ENCODE measurements around the gene PXN. TPM values are rescaled to one million over a fixed set of nuclear protein-coding genes. Genes with fewer than 3 reads are reported as not detected.
A peak's percentile ranks its signal among the peaks of the same experiment; 100 is the strongest.

PXN gene
- total and polyA plus RNA-seq, 2 experiments from 2014 or later, result 38.4 to 76.0 TPM

GRCh38 chr12:120199595-120200306 lies 65.8 kb downstream of the PXN start:
- peak overlapping the region; percentile 96 for H3K27ac ChIP-seq (ENCODE audit: low read depth)
- H3K36me3 Mint-ChIP-seq (ENCODE audit: low read depth), result peaks cover 77% of the 10 kb centered on the region
- peaks cover 57% of the 10 kb centered on the region for H3F3A ChIP-seq (replicated peaks; ENCODE audit: low read depth)
- no peak overlapping the region for H2AFZ ChIP-seq
- peak overlapping the region; percentile 99 for H3K4me3 ChIP-seq
- peaks cover 31% of the 10 kb centered on the region for H3K4me1 Mint-ChIP-seq
- DNase-seq (ENCODE audit: low spot score) (no peak), ATAC-seq (no peak)
- H3K9me2 ChIP-seq (ENCODE audit: insufficient read depth), result no peaks in the 10 kb centered on the region
- no peaks in the 10 kb centered on the region for H3K27me3 ChIP-seq (ENCODE audit: insufficient read depth)
- H3K27me3 Mint-ChIP-seq (ENCODE audit: insufficient read depth, low read depth, poor library complexity), result peaks cover 33% of the 10 kb centered on the region
- H3K4me1 ChIP-seq (ENCODE audit: insufficient read depth), result peaks cover 22% of the 10 kb centered on the region
- peak overlapping the region; percentile 99 for H3K27ac Mint-ChIP-seq
- peaks cover 45% of the 10 kb centered on the region for H3K36me3 ChIP-seq (ENCODE audit: insufficient read depth)
- peak overlapping the region; percentile 99 for H3K4me2 ChIP-seq
- H3K4me3 Mint-ChIP-seq, result peak overlapping the region; percentile 98
- no peaks in the 10 kb centered on the region; the same call in 2 of the 3 replicates for H3K9me3 Mint-ChIP-seq
- TF ChIP-seq ZNF114 (CRISPR knock-in tag; IDR thresholded peaks at IDR 0.05), result no peak
- TF ChIP-seq POLR2AphosphoS5 (IDR thresholded peaks at IDR 0.05; ENCODE audit: low read depth), result peak; percentile 30
- peaks cover 36% of the 10 kb centered on the region for H4K20me1 ChIP-seq (replicated peaks; ENCODE audit: insufficient read depth)
- peaks cover 64% of the 10 kb centered on the region for H3K79me2 ChIP-seq (replicated peaks; ENCODE audit: insufficient read depth)

DNA sequence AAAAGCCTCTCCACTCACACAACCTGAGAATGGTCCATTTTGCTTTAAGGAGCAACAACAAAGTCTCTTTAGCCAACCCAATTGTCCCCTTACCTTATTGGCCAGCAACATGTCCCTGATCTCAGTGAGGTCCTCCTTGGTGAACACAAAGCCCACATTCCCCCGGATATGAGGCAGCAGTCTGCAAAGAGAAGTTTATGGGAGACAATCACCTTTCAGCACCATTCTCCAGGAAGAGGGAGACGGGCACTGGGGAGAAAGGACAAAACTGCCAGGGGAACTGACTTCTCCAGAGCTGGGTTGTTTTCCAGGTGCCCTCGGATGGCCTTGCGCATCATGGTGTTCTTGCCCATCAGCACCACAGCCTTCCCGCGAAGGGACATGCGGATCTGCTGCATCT lies 66.5 kb downstream of the PXN start:
- Histone ChIP-seq H3K27ac (ENCODE audit: low read depth) (peak overlapping the region; percentile 96), H3K4me1 (ENCODE audit: insufficient read depth) (peaks cover 22% of the 10 kb centered on the region), H3F3A (replicated peaks; ENCODE audit: low read depth) (peaks cover 59% of the 10 kb centered on the region), H3K27me3 (ENCODE audit: insufficient read depth) (no peaks in the 10 kb centered on the region), H3K9me2 (ENCODE audit: insufficient read depth) (no peaks in the 10 kb centered on the region), H3K4me2 (peak overlapping the region; percentile 99), H2AFZ (no peak overlapping the region), H3K79me2 (replicated peaks; ENCODE audit: insufficient read depth) (peaks cover 70% of the 10 kb centered on the region), H3K4me3 (peak overlapping the region; percentile 99), H3K36me3 (ENCODE audit: insufficient read depth) (peaks cover 45% of the 10 kb centered on the region), H4K20me1 (replicated peaks; ENCODE audit: insufficient read depth) (peaks cover 36% of the 10 kb centered on the region)
- Mint-ChIP-seq H3K27ac (peak overlapping the region; percentile 99), H3K27me3 (ENCODE audit: insufficient read depth, low read depth, poor library complexity) (peaks cover 33% of the 10 kb centered on the region), H3K36me3 (ENCODE audit: low read depth) (peaks cover 71% of the 10 kb centered on the region), H3K9me3 (no peaks in the 10 kb centered on the region), H3K4me1 (peaks cover 31% of the 10 kb centered on the region), H3K4me3 (peak overlapping the region; percentile 98)
- DNase-seq (ENCODE audit: low spot score) (no peak), ATAC-seq (no peak)
- no peak for TF ChIP-seq EZH2phosphoT487 (IDR thresholded peaks at IDR 0.05; ENCODE audit: unreplicated experiment)
- no peak for TF ChIP-seq ZNF331 (CRISPR knock-in tag; IDR thresholded peaks at IDR 0.05; ENCODE audit: low read depth)
- no peak for TF ChIP-seq NANOG (IDR thresholded peaks at IDR 0.05; ENCODE audit: borderline replicate concordance)
- no peak for TF ChIP-seq EZH2 (IDR thresholded peaks at IDR 0.05; ENCODE audit: low read depth, unreplicated experiment)
- TF ChIP-seq, protein P1, sequence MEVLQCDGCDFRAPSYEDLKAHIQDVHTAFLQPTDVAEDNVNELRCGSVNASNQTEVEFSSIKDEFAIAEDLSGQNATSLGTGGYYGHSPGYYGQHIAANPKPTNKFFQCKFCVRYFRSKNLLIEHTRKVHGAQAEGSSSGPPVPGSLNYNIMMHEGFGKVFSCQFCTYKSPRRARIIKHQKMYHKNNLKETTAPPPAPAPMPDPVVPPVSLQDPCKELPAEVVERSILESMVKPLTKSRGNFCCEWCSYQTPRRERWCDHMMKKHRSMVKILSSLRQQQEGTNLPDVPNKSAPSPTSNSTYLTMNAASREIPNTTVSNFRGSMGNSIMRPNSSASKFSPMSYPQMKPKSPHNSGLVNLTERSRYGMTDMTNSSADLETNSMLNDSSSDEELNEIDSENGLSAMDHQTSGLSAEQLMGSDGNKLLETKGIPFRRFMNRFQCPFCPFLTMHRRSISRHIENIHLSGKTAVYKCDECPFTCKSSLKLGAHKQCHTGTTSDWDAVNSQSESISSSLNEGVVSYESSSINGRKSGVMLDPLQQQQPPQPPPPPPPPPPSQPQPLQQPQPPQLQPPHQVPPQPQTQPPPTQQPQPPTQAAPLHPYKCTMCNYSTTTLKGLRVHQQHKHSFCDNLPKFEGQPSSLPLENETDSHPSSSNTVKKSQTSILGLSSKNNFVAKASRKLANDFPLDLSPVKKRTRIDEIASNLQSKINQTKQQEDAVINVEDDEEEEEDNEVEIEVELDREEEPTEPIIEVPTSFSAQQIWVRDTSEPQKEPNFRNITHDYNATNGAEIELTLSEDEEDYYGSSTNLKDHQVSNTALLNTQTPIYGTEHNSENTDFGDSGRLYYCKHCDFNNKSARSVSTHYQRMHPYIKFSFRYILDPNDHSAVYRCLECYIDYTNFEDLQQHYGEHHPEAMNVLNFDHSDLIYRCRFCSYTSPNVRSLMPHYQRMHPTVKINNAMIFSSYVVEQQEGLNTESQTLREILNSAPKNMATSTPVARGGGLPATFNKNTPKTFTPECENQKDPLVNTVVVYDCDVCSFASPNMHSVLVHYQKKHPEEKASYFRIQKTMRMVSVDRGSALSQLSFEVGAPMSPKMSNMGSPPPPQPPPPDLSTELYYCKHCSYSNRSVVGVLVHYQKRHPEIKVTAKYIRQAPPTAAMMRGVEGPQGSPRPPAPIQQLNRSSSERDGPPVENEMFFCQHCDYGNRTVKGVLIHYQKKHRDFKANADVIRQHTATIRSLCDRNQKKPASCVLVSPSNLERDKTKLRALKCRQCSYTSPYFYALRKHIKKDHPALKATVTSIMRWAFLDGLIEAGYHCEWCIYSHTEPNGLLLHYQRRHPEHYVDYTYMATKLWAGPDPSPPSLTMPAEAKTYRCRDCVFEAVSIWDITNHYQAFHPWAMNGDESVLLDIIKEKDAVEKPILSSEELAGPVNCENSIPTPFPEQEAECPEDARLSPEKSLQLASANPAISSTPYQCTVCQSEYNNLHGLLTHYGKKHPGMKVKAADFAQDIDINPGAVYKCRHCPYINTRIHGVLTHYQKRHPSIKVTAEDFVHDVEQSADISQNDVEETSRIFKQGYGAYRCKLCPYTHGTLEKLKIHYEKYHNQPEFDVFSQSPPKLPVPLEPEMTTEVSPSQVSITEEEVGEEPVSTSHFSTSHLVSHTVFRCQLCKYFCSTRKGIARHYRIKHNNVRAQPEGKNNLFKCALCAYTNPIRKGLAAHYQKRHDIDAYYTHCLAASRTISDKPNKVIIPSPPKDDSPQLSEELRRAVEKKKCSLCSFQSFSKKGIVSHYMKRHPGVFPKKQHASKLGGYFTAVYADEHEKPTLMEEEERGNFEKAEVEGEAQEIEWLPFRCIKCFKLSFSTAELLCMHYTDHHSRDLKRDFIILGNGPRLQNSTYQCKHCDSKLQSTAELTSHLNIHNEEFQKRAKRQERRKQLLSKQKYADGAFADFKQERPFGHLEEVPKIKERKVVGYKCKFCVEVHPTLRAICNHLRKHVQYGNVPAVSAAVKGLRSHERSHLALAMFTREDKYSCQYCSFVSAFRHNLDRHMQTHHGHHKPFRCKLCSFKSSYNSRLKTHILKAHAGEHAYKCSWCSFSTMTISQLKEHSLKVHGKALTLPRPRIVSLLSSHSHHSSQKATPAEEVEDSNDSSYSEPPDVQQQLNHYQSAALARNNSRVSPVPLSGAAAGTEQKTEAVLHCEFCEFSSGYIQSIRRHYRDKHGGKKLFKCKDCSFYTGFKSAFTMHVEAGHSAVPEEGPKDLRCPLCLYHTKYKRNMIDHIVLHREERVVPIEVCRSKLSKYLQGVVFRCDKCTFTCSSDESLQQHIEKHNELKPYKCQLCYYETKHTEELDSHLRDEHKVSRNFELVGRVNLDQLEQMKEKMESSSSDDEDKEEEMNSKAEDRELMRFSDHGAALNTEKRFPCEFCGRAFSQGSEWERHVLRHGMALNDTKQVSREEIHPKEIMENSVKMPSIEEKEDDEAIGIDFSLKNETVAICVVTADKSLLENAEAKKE (CRISPR knock-in tag; IDR thresholded peaks at IDR 0.05), result no peak
- no peak for TF ChIP-seq REST (IDR thresholded peaks at IDR 0.05; ENCODE audit: unreplicated experiment)
- TF ChIP-seq, protein P2, sequence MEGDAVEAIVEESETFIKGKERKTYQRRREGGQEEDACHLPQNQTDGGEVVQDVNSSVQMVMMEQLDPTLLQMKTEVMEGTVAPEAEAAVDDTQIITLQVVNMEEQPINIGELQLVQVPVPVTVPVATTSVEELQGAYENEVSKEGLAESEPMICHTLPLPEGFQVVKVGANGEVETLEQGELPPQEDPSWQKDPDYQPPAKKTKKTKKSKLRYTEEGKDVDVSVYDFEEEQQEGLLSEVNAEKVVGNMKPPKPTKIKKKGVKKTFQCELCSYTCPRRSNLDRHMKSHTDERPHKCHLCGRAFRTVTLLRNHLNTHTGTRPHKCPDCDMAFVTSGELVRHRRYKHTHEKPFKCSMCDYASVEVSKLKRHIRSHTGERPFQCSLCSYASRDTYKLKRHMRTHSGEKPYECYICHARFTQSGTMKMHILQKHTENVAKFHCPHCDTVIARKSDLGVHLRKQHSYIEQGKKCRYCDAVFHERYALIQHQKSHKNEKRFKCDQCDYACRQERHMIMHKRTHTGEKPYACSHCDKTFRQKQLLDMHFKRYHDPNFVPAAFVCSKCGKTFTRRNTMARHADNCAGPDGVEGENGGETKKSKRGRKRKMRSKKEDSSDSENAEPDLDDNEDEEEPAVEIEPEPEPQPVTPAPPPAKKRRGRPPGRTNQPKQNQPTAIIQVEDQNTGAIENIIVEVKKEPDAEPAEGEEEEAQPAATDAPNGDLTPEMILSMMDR (conservative IDR thresholded peaks at IDR 0.05; ENCODE audit: low read depth in 2 of 2), result no peak
- TF ChIP-seq STAT1 (IDR thresholded peaks at IDR 0.05; ENCODE audit: unreplicated experiment), result no peak

All from GM23338 (cell line).